WTC11 (cell line): Measurements from ENCODE around the gene USP38. TPM values are rescaled to one million over a fixed set of nuclear protein-coding genes. Genes with fewer than 3 reads are reported as not detected.

Experiments
- ATAC-seq: fragments of 200-7000 bp; cut with Tn5 transposase; 2 replicates; pipeline ENCODE4 v1.10.0; 2021; ENCODE audit warnings: mild to moderate bottlenecking, moderate library complexity
- CTCF ChIA-PET: fragments of 300-600 bp; sonication (Branson Sonifier 250); formaldehyde crosslinking; loops from one replicate; lab custom pipeline; 2021; ENCODE audit warnings: antibody characterized with exemption; lab: Charles Lee
- POLR2A ChIA-PET: fragments of 350-600 bp; sonication (Branson Sonifier 250); formaldehyde crosslinking; loops from one replicate; lab custom pipeline; 2021; ENCODE audit warnings: antibody characterized with exemption; lab: Charles Lee
- DNase-seq: peaks from one replicate; pipeline ENCODE4 v3.0.0; 2021; ENCODE audit warnings: low spot score
- H3K27ac Mint-ChIP-seq: 2 replicates; pipeline ENCODE4 v1.8.0; 2021; ENCODE audit warnings: mixed read lengths
- H3K27me3 Mint-ChIP-seq: 2 replicates; pipeline ENCODE4 v1.8.0; 2021; ENCODE audit warnings: low read depth, mild to moderate bottlenecking, moderate library complexity, mixed read lengths
- H3K36me3 Mint-ChIP-seq: 2 replicates; pipeline ENCODE4 v1.8.0; 2021; ENCODE audit warnings: mixed read lengths
- H3K4me1 Mint-ChIP-seq: 2 replicates; pipeline ENCODE4 v1.8.0; 2022; ENCODE audit warnings: mixed read lengths
- H3K4me3 Mint-ChIP-seq: 2 replicates; pipeline ENCODE4 v1.8.0; 2021; ENCODE audit warnings: mild to moderate bottlenecking, moderate library complexity, mixed read lengths
- H3K9me3 Mint-ChIP-seq: 2 replicates; pipeline ENCODE4 v1.8.0; 2021; ENCODE audit warnings: mixed read lengths
- CBFB ChIP-seq: sonication (generic); formaldehyde crosslinking; IDR thresholded peaks from 2 replicates; pipeline ENCODE4 v1.8.1; 2022; ENCODE audit warnings: mild to moderate bottlenecking, low read depth, missing genetic modification reagents
- E2F5 ChIP-seq: sonication (generic); formaldehyde crosslinking; IDR thresholded peaks from 2 replicates; pipeline ENCODE4 v1.8.1; 2022; ENCODE audit warnings: mild to moderate bottlenecking, moderate library complexity, missing genetic modification reagents
- ESRRA ChIP-seq: sonication (generic); formaldehyde crosslinking; IDR thresholded peaks from 2 replicates; pipeline ENCODE4 v1.8.1; 2022; ENCODE audit warnings: mild to moderate bottlenecking, missing genetic modification reagents, borderline replicate concordance
- ETV6 ChIP-seq: sonication (generic); formaldehyde crosslinking; IDR thresholded peaks from 2 replicates; pipeline ENCODE4 v1.8.1; 2022; ENCODE audit warnings: mild to moderate bottlenecking, missing genetic modification reagents
- FOXP1 ChIP-seq: sonication (generic); formaldehyde crosslinking; IDR thresholded peaks from 2 replicates; pipeline ENCODE4 v1.8.0; 2022; ENCODE audit warnings: missing genetic modification reagents, mild to moderate bottlenecking, moderate library complexity, borderline replicate concordance
- JUN ChIP-seq: sonication (generic); formaldehyde crosslinking; IDR thresholded peaks from 2 replicates; pipeline ENCODE4 v1.8.0; 2023; ENCODE audit warnings: mild to moderate bottlenecking, missing genetic modification reagents
- SMAD4 ChIP-seq: sonication (generic); formaldehyde crosslinking; IDR thresholded peaks from 2 replicates; pipeline ENCODE4 v1.8.0; 2022; ENCODE audit warnings: mild to moderate bottlenecking, missing genetic modification reagents
- TEAD1 ChIP-seq: sonication (generic); formaldehyde crosslinking; IDR thresholded peaks from 2 replicates; pipeline ENCODE4 v1.8.0; 2022; ENCODE audit warnings: mild to moderate bottlenecking, missing genetic modification reagents
- TEAD4 ChIP-seq: sonication (generic); formaldehyde crosslinking; IDR thresholded peaks from 2 replicates; pipeline ENCODE4 v1.8.0; 2022; ENCODE audit warnings: mild to moderate bottlenecking, missing genetic modification reagents
- TP53 ChIP-seq: sonication (generic); formaldehyde crosslinking; IDR thresholded peaks from 2 replicates; pipeline ENCODE4 v1.8.1; 2023; ENCODE audit warnings: mild to moderate bottlenecking, missing genetic modification reagents
- ZNF219 ChIP-seq: sonication (generic); formaldehyde crosslinking; IDR thresholded peaks from 2 replicates; pipeline ENCODE4 v1.8.0; 2023; ENCODE audit warnings: missing genetic modification reagents, mild to moderate bottlenecking, borderline replicate concordance
- ZNF396 ChIP-seq: fragments of 250-450 bp; sonication (Bioruptor Pico); IDR thresholded peaks from 2 replicates; pipeline ENCODE4 v1.8.0; 2021; ENCODE audit warnings: mild to moderate bottlenecking, moderate library complexity, borderline replicate concordance
- ZNF416 ChIP-seq: fragments of 250-450 bp; sonication (Bioruptor Pico); IDR thresholded peaks from 2 replicates; pipeline ENCODE4 v1.9.0; 2021; ENCODE audit warnings: mild to moderate bottlenecking, inconsistent platforms
- ZNF423 ChIP-seq: fragments of 250-450 bp; sonication (Bioruptor Pico); IDR thresholded peaks from 2 replicates; pipeline ENCODE4 v2.1.2; 2022; ENCODE audit warnings: mild to moderate bottlenecking, moderate library complexity
- ZNF671 ChIP-seq: fragments of 250-450 bp; sonication (Bioruptor Pico); IDR thresholded peaks from 2 replicates; pipeline ENCODE4 v1.8.0; 2021; ENCODE audit warnings: mild to moderate bottlenecking
- total RNA-seq: library from RNA; stranded (reverse); gene quantifications from 3 replicates; pipeline ENCODE4 v1.2.3, GENCODE V29; 2021
- TF ChIP-seq, protein P1 (sequence below): sonication (generic); formaldehyde crosslinking; IDR thresholded peaks from 2 replicates; pipeline ENCODE4 v1.8.0; 2023; ENCODE audit warnings: mild to moderate bottlenecking, missing genetic modification reagents
- TF ChIP-seq, protein P2 (sequence below): sonication (generic); formaldehyde crosslinking; IDR thresholded peaks from 2 replicates; pipeline ENCODE4 v1.8.0; 2022; ENCODE audit warnings: mild to moderate bottlenecking, missing genetic modification reagents
- TF ChIP-seq, protein P3 (sequence below): sonication (generic); formaldehyde crosslinking; IDR thresholded peaks from 2 replicates; pipeline ENCODE4 v1.8.1; 2023; ENCODE audit warnings: mild to moderate bottlenecking, missing genetic modification reagents, moderate library complexity
- TF ChIP-seq, protein P4 (sequence below): sonication (generic); formaldehyde crosslinking; conservative IDR thresholded peaks from 2 replicates; pipeline ENCODE4 v1.8.1; 2023; ENCODE audit warnings: mild to moderate bottlenecking, low read depth, missing genetic modification reagents, moderate library complexity
- TF ChIP-seq, protein P5 (sequence below): sonication (generic); formaldehyde crosslinking; IDR thresholded peaks from 2 replicates; pipeline ENCODE4 v1.8.0; 2022; ENCODE audit warnings: mild to moderate bottlenecking, missing genetic modification reagents
- TF ChIP-seq, protein P6 (sequence below): sonication (generic); formaldehyde crosslinking; IDR thresholded peaks from 2 replicates; pipeline ENCODE4 v1.8.1; 2023; ENCODE audit warnings: mild to moderate bottlenecking, missing genetic modification reagents

USP38 gene
- total RNA-seq, 1 experiment from 2014 or later, result 10.3 TPM

DNA sequence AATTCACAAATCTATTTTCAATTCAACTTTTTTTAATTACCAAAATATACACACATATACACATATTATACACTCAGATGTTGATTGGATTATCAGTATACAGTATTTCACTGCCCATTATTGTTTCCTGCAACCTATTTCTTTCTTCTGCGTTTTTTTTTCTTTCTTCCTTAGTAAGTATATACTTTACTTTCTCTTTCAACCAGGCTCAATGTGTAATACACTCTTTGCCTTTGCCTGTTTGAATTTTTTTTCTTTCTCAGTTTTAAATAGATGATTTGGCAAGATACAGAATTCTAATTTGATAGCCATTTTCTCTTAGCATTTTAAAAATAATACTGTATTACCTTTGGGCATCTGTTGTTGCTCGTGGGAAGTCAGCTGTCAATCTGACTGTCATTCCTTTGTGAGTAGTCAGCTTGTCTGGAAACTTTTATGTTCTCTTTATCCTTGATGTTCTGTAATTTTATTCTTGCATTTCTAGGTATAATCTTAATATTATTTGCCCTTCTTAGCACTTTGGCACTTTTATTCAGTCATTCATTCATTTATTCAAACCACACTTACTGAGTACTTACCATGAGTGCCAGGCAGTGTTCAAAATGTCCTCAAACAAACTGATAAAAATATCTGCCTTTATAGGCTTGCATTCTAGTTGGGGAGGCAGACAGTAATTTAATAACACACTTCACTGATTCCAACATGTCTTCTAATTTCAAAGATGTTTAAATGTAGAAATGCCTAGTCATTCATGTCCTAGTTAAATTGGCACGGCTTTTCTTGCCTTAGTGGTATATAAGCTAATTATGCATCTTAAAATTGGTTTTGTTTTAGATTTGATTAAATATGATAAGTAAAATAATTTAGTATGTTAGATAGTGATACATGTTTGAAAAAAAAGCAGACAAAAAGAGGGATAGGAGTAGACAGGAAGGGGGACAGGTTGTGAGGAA, 3.7 kb downstream of the USP38 start:
- ChIA-PET POLR2A (no interaction called here), CTCF (no interaction called here)
- no peaks in the 10 kb centered on the region for H3K9me3 Mint-ChIP-seq
- peaks cover 45% of the 10 kb centered on the region for H3K4me1 Mint-ChIP-seq
- H3K27ac Mint-ChIP-seq, result no peak overlapping the region
- ATAC-seq (no peak), DNase-seq (no peak)
- H3K27me3 Mint-ChIP-seq, result no peaks in the 10 kb centered on the region; the same call in 1 of the 2 replicates
- H3K4me3 Mint-ChIP-seq, result peak overlapping the region; percentile 99
- H3K36me3 Mint-ChIP-seq, result peaks cover 36% of the 10 kb centered on the region
- TF ChIP-seq, protein P1, sequence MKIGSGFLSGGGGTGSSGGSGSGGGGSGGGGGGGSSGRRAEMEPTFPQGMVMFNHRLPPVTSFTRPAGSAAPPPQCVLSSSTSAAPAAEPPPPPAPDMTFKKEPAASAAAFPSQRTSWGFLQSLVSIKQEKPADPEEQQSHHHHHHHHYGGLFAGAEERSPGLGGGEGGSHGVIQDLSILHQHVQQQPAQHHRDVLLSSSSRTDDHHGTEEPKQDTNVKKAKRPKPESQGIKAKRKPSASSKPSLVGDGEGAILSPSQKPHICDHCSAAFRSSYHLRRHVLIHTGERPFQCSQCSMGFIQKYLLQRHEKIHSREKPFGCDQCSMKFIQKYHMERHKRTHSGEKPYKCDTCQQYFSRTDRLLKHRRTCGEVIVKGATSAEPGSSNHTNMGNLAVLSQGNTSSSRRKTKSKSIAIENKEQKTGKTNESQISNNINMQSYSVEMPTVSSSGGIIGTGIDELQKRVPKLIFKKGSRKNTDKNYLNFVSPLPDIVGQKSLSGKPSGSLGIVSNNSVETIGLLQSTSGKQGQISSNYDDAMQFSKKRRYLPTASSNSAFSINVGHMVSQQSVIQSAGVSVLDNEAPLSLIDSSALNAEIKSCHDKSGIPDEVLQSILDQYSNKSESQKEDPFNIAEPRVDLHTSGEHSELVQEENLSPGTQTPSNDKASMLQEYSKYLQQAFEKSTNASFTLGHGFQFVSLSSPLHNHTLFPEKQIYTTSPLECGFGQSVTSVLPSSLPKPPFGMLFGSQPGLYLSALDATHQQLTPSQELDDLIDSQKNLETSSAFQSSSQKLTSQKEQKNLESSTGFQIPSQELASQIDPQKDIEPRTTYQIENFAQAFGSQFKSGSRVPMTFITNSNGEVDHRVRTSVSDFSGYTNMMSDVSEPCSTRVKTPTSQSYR (CRISPR knock-in tag), result no peak
- TF ChIP-seq, protein P2, sequence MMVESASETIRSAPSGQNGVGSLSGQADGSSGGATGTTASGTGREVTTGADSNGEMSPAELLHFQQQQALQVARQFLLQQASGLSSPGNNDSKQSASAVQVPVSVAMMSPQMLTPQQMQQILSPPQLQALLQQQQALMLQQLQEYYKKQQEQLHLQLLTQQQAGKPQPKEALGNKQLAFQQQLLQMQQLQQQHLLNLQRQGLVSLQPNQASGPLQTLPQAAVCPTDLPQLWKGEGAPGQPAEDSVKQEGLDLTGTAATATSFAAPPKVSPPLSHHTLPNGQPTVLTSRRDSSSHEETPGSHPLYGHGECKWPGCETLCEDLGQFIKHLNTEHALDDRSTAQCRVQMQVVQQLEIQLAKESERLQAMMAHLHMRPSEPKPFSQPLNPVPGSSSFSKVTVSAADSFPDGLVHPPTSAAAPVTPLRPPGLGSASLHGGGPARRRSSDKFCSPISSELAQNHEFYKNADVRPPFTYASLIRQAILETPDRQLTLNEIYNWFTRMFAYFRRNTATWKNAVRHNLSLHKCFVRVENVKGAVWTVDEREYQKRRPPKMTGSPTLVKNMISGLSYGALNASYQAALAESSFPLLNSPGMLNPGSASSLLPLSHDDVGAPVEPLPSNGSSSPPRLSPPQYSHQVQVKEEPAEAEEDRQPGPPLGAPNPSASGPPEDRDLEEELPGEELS (CRISPR knock-in tag), result no peak
- TF ChIP-seq, protein P3, sequence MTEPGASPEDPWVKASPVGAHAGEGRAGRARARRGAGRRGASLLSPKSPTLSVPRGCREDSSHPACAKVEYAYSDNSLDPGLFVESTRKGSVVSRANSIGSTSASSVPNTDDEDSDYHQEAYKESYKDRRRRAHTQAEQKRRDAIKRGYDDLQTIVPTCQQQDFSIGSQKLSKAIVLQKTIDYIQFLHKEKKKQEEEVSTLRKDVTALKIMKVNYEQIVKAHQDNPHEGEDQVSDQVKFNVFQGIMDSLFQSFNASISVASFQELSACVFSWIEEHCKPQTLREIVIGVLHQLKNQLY (CRISPR knock-in tag), result no peak
- no peak for TF ChIP-seq E2F5 (CRISPR knock-in tag)
- no peak for TF ChIP-seq TP53 (CRISPR knock-in tag)
- TF ChIP-seq ZNF396 (CRISPR knock-in tag), result no peak
- TF ChIP-seq, protein P4, sequence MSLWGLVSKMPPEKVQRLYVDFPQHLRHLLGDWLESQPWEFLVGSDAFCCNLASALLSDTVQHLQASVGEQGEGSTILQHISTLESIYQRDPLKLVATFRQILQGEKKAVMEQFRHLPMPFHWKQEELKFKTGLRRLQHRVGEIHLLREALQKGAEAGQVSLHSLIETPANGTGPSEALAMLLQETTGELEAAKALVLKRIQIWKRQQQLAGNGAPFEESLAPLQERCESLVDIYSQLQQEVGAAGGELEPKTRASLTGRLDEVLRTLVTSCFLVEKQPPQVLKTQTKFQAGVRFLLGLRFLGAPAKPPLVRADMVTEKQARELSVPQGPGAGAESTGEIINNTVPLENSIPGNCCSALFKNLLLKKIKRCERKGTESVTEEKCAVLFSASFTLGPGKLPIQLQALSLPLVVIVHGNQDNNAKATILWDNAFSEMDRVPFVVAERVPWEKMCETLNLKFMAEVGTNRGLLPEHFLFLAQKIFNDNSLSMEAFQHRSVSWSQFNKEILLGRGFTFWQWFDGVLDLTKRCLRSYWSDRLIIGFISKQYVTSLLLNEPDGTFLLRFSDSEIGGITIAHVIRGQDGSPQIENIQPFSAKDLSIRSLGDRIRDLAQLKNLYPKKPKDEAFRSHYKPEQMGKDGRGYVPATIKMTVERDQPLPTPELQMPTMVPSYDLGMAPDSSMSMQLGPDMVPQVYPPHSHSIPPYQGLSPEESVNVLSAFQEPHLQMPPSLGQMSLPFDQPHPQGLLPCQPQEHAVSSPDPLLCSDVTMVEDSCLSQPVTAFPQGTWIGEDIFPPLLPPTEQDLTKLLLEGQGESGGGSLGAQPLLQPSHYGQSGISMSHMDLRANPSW, result no peak
- TF ChIP-seq SMAD4 (CRISPR knock-in tag), result no peak
- TF ChIP-seq ZNF219 (CRISPR knock-in tag), result no peak
- no peak for TF ChIP-seq ZNF423 (CRISPR knock-in tag)

GRCh38 chr4:143189528-143189927, 4.8 kb downstream of the USP38 start:
- CTCF ChIA-PET, result no interaction called here
- POLR2A ChIA-PET, result no interaction called here
- ATAC-seq, result no peak
- Mint-ChIP-seq H3K36me3 (peaks cover 37% of the 10 kb centered on the region), H3K27ac (no peak overlapping the region), H3K4me3 (no peak overlapping the region), H3K9me3 (no peaks in the 10 kb centered on the region), H3K4me1 (peaks cover 40% of the 10 kb centered on the region), H3K27me3 (no peaks in the 10 kb centered on the region; the same call in 1 of the 2 replicates)
- no peak for DNase-seq
- no peak for TF ChIP-seq ZNF423 (CRISPR knock-in tag)
- TF ChIP-seq, protein P5, sequence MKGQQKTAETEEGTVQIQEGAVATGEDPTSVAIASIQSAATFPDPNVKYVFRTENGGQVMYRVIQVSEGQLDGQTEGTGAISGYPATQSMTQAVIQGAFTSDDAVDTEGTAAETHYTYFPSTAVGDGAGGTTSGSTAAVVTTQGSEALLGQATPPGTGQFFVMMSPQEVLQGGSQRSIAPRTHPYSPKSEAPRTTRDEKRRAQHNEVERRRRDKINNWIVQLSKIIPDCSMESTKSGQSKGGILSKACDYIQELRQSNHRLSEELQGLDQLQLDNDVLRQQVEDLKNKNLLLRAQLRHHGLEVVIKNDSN, result no peak
- no peak for TF ChIP-seq FOXP1 (CRISPR knock-in tag)
- TF ChIP-seq, protein P6, sequence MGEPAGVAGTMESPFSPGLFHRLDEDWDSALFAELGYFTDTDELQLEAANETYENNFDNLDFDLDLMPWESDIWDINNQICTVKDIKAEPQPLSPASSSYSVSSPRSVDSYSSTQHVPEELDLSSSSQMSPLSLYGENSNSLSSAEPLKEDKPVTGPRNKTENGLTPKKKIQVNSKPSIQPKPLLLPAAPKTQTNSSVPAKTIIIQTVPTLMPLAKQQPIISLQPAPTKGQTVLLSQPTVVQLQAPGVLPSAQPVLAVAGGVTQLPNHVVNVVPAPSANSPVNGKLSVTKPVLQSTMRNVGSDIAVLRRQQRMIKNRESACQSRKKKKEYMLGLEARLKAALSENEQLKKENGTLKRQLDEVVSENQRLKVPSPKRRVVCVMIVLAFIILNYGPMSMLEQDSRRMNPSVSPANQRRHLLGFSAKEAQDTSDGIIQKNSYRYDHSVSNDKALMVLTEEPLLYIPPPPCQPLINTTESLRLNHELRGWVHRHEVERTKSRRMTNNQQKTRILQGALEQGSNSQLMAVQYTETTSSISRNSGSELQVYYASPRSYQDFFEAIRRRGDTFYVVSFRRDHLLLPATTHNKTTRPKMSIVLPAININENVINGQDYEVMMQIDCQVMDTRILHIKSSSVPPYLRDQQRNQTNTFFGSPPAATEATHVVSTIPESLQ (CRISPR knock-in tag), result no peak
- TF ChIP-seq TEAD4 (CRISPR knock-in tag), result no peak
- TF ChIP-seq ESRRA (CRISPR knock-in tag), result no peak
- no peak for TF ChIP-seq ZNF416
- TF ChIP-seq TEAD1 (CRISPR knock-in tag), result no peak
- no peak for TF ChIP-seq JUN (CRISPR knock-in tag)
- no peak for TF ChIP-seq ETV6 (CRISPR knock-in tag)
- TF ChIP-seq CBFB (CRISPR knock-in tag), result no peak
- no peak for TF ChIP-seq ZNF671 (CRISPR knock-in tag)
